ENCODE measurements around the gene LARP7.

LARP7 gene

GRCh38 chr4:112706840-112707207 lies 69.9 kb downstream of the LARP7 start:
- TF ChIP-seq ZFX (IDR thresholded peaks at IDR 0.05; ENCODE audit: borderline replicate concordance) = no peak
- no peak for TF ChIP-seq CTCF (IDR thresholded peaks at IDR 0.05)
- no peak overlapping the region for H3K27ac ChIP-seq
